Measurements from ENCODE around the gene OR1N2.

OR1N2 gene

GRCh38 chr9:122561446-122561845 lies 8.5 kb downstream of the OR1N2 start:
- TF ChIP-seq CTCF (conservative IDR thresholded peaks at IDR 0.05; ENCODE audit: low read depth, low read length), result no peak
- no peaks in the 10 kb centered on the region for H3K79me2 ChIP-seq (ENCODE audit: insufficient read depth, low read depth)
- no peaks in the 10 kb centered on the region for H3K4me1 ChIP-seq (ENCODE audit: low read depth, poor library complexity, severe bottlenecking)
- H3K4me2 ChIP-seq, result no peak overlapping the region
- H3K27ac ChIP-seq, result no peak overlapping the region
- no peak overlapping the region for H3K4me3 ChIP-seq (IDR thresholded peaks at IDR 0.05; ENCODE audit: insufficient read depth, low read depth, low read length)
- no peaks in the 10 kb centered on the region for H4K20me1 ChIP-seq (ENCODE audit: insufficient read depth)
- no peak overlapping the region for H2AFZ ChIP-seq (ENCODE audit: low read depth)
- no peak overlapping the region for H3K9ac ChIP-seq
- no peaks in the 10 kb centered on the region for H3K27me3 ChIP-seq (ENCODE audit: insufficient read depth, low read depth)
- H3K36me3 ChIP-seq (ENCODE audit: insufficient read depth), result no peaks in the 10 kb centered on the region

GRCh38 chr9:122562134-122562760 lies 9.3 kb downstream of the OR1N2 start:
- Histone ChIP-seq H3K4me2 (no peak overlapping the region), H3K27me3 (ENCODE audit: insufficient read depth, low read depth) (no peaks in the 10 kb centered on the region), H4K20me1 (ENCODE audit: insufficient read depth) (no peaks in the 10 kb centered on the region), H3K79me2 (ENCODE audit: insufficient read depth, low read depth) (no peaks in the 10 kb centered on the region), H3K9ac (no peak overlapping the region), H2AFZ (ENCODE audit: low read depth) (no peak overlapping the region), H3K4me1 (ENCODE audit: low read depth, poor library complexity, severe bottlenecking) (no peaks in the 10 kb centered on the region), H3K36me3 (ENCODE audit: insufficient read depth) (no peaks in the 10 kb centered on the region), H3K27ac (no peak overlapping the region), H3K4me3 (IDR thresholded peaks at IDR 0.05; ENCODE audit: insufficient read depth, low read depth, low read length) (no peak overlapping the region)
- TF ChIP-seq CTCF (conservative IDR thresholded peaks at IDR 0.05; ENCODE audit: low read depth, low read length), result no peak

- no peak for TF ChIP-seq CTCF (conservative IDR thresholded peaks at IDR 0.05; ENCODE audit: low read depth, low read length)
- H3K36me3 ChIP-seq (ENCODE audit: insufficient read depth), result no peaks in the 10 kb centered on the region
- no peaks in the 10 kb centered on the region for H4K20me1 ChIP-seq (ENCODE audit: insufficient read depth)
- H3K79me2 ChIP-seq (ENCODE audit: insufficient read depth, low read depth), result no peaks in the 10 kb centered on the region
- no peaks in the 10 kb centered on the region for H3K27me3 ChIP-seq (ENCODE audit: insufficient read depth, low read depth)
- H3K4me1 ChIP-seq (ENCODE audit: low read depth, poor library complexity, severe bottlenecking), result no peaks in the 10 kb centered on the region
- H3K4me2 ChIP-seq, result no peak overlapping the region
- no peak overlapping the region for H3K4me3 ChIP-seq (IDR thresholded peaks at IDR 0.05; ENCODE audit: insufficient read depth, low read depth, low read length)
- no peak overlapping the region for H3K27ac ChIP-seq
- no peak overlapping the region for H3K9ac ChIP-seq
- H2AFZ ChIP-seq (ENCODE audit: low read depth), result no peak overlapping the region
Observed at GRCh38 chr9:122567901-122568300, 15.0 kb downstream of the OR1N2 start.

- H3K27ac ChIP-seq, result no peak overlapping the region
- no peak overlapping the region; the same call in 1 of the 2 replicates for H3K4me2 ChIP-seq
- H3K79me2 ChIP-seq (ENCODE audit: insufficient read depth, low read depth), result no peaks in the 10 kb centered on the region
- no peak overlapping the region for H3K4me3 ChIP-seq (IDR thresholded peaks at IDR 0.05; ENCODE audit: insufficient read depth, low read depth, low read length)
- no peaks in the 10 kb centered on the region for H3K27me3 ChIP-seq (ENCODE audit: insufficient read depth, low read depth)
- TF ChIP-seq CTCF (conservative IDR thresholded peaks at IDR 0.05; ENCODE audit: low read depth, low read length), result no peak
- no peaks in the 10 kb centered on the region for H3K36me3 ChIP-seq (ENCODE audit: insufficient read depth)
- H3K4me1 ChIP-seq (ENCODE audit: low read depth, poor library complexity, severe bottlenecking), result no peaks in the 10 kb centered on the region
- no peak overlapping the region for H2AFZ ChIP-seq (ENCODE audit: low read depth)
- H3K9ac ChIP-seq, result no peak overlapping the region
- no peaks in the 10 kb centered on the region for H4K20me1 ChIP-seq (ENCODE audit: insufficient read depth)
Observed at GRCh38 chr9:122572456-122572855, 19.5 kb downstream of the OR1N2 start.
